ENCODE measurements around the gene TUBG1.

GRCh38 chr17:42579794-42580551, 29.5 kb upstream of the TUBG1 start:
- TF ChIP-seq ZFP30 (CRISPR knock-in tag; IDR thresholded peaks at IDR 0.05) (no peak), PATZ1 (CRISPR knock-in tag; IDR thresholded peaks at IDR 0.05; ENCODE audit: borderline replicate concordance) (no peak)

All from SK-N-SH treated with all-trans-retinoic acid at 6 μM for 48 hours (cell line).